ENCODE results near the gene HOXB5.

The HOXB5 gene

GRCh38 chr17:48546137-48546923, 47.2 kb downstream of the HOXB5 start:
- ATAC-seq = no peak
- no peak for TF ChIP-seq GLIS3 (CRISPR knock-in tag; IDR thresholded peaks at IDR 0.05)
- no peak for TF ChIP-seq PATZ1 (CRISPR knock-in tag; IDR thresholded peaks at IDR 0.05; ENCODE audit: borderline replicate concordance)
- no peak for TF ChIP-seq ISL1 (CRISPR knock-in tag; IDR thresholded peaks at IDR 0.05)
- TF ChIP-seq ZC3H10 (CRISPR knock-in tag; IDR thresholded peaks at IDR 0.05) = no peak
- no peak for TF ChIP-seq ZFP30 (CRISPR knock-in tag; IDR thresholded peaks at IDR 0.05)
- no peak for TF ChIP-seq RARB (CRISPR knock-in tag; IDR thresholded peaks at IDR 0.05)
- TF ChIP-seq, protein P1, sequence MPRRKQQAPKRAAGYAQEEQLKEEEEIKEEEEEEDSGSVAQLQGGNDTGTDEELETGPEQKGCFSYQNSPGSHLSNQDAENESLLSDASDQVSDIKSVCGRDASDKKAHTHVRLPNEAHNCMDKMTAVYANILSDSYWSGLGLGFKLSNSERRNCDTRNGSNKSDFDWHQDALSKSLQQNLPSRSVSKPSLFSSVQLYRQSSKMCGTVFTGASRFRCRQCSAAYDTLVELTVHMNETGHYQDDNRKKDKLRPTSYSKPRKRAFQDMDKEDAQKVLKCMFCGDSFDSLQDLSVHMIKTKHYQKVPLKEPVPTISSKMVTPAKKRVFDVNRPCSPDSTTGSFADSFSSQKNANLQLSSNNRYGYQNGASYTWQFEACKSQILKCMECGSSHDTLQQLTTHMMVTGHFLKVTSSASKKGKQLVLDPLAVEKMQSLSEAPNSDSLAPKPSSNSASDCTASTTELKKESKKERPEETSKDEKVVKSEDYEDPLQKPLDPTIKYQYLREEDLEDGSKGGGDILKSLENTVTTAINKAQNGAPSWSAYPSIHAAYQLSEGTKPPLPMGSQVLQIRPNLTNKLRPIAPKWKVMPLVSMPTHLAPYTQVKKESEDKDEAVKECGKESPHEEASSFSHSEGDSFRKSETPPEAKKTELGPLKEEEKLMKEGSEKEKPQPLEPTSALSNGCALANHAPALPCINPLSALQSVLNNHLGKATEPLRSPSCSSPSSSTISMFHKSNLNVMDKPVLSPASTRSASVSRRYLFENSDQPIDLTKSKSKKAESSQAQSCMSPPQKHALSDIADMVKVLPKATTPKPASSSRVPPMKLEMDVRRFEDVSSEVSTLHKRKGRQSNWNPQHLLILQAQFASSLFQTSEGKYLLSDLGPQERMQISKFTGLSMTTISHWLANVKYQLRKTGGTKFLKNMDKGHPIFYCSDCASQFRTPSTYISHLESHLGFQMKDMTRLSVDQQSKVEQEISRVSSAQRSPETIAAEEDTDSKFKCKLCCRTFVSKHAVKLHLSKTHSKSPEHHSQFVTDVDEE (CRISPR knock-in tag; IDR thresholded peaks at IDR 0.05) = no peak
- TF ChIP-seq BACH2 (CRISPR knock-in tag; IDR thresholded peaks at IDR 0.05; ENCODE audit: borderline replicate concordance) = no peak
- TF ChIP-seq, protein P2, sequence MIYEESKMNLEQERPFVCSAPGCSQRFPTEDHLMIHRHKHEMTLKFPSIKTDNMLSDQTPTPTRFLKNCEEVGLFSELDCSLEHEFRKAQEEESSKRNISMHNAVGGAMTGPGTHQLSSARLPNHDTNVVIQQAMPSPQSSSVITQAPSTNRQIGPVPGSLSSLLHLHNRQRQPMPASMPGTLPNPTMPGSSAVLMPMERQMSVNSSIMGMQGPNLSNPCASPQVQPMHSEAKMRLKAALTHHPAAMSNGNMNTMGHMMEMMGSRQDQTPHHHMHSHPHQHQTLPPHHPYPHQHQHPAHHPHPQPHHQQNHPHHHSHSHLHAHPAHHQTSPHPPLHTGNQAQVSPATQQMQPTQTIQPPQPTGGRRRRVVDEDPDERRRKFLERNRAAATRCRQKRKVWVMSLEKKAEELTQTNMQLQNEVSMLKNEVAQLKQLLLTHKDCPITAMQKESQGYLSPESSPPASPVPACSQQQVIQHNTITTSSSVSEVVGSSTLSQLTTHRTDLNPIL (CRISPR knock-in tag; IDR thresholded peaks at IDR 0.05; ENCODE audit: low read depth) = no peak
- TF ChIP-seq ZFP3 (CRISPR knock-in tag; IDR thresholded peaks at IDR 0.05) = no peak
- TF ChIP-seq TCF4 (CRISPR knock-in tag; IDR thresholded peaks at IDR 0.05; ENCODE audit: borderline replicate concordance) = no peak
- TF ChIP-seq OSR1 (CRISPR knock-in tag; IDR thresholded peaks at IDR 0.05) = no peak
- no peak for TF ChIP-seq PPARA (CRISPR knock-in tag; IDR thresholded peaks at IDR 0.05; ENCODE audit: borderline replicate concordance)
- no peak for TF ChIP-seq SNAI2 (CRISPR knock-in tag; IDR thresholded peaks at IDR 0.05)
- no peak for TF ChIP-seq ZNF8 (CRISPR knock-in tag; IDR thresholded peaks at IDR 0.05)

DNA sequence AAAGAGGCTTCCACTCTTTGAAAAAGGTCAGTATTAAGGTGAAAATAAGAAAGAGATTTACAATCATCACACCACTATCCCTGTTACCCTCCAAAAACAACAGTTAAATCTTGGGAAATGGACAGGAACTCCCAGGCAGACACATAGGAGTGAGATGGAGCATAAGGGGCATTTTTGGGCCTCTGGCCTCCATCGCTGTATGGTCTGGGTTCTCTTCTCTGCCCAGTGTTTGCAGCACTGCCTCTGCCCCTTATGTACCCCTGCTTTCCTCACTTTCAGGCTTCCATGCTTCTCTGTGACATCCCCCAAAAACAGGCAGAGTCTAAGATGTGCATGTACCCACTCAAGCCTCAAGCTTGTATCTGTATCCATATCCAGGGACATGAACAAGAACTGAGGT, 48.0 kb downstream of the HOXB5 start:
- no peak for ATAC-seq
- TF ChIP-seq ARNTL (CRISPR knock-in tag; IDR thresholded peaks at IDR 0.05; ENCODE audit: borderline replicate concordance, low read depth) (no peak), ZC3H10 (CRISPR knock-in tag; IDR thresholded peaks at IDR 0.05) (no peak)

DNA sequence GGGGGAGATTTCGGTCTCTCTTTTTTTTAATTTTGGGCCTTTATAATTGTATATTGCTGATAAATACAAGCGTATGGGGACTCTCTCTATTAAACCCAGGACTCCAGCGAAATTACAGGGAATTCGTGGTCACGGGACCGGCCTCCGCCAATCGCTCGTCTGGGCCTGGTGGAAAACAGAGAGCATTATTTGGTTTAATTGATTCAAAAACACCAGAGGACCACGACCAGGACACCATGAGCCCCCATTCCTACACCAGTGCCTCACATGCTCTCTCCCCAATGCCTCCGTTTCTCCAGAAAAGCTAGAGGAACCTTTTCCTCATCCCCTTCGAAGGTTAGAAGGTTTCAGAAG, 48.6 kb downstream of the HOXB5 start, which contains the start of gene HOXB2:
Gene HOXB2, minus strand, starts transcription at position 88 of the 354 bp plus-strand sequence. CDS start 198 bp downstream, outside the sequence.
- TF ChIP-seq TCF4 (CRISPR knock-in tag; IDR thresholded peaks at IDR 0.05; ENCODE audit: borderline replicate concordance) = no peak
- no peak for TF ChIP-seq BACH2 (CRISPR knock-in tag; IDR thresholded peaks at IDR 0.05; ENCODE audit: borderline replicate concordance)
- no peak for TF ChIP-seq ZC3H10 (CRISPR knock-in tag; IDR thresholded peaks at IDR 0.05)
- TF ChIP-seq OSR1 (CRISPR knock-in tag; IDR thresholded peaks at IDR 0.05) = no peak
- TF ChIP-seq, protein P1 (CRISPR knock-in tag; IDR thresholded peaks at IDR 0.05) = no peak
- TF ChIP-seq PATZ1 (CRISPR knock-in tag; IDR thresholded peaks at IDR 0.05; ENCODE audit: borderline replicate concordance) = no peak
- TF ChIP-seq, protein P2 (CRISPR knock-in tag; IDR thresholded peaks at IDR 0.05; ENCODE audit: low read depth) = no peak
- no peak for TF ChIP-seq ZFP30 (CRISPR knock-in tag; IDR thresholded peaks at IDR 0.05)
- TF ChIP-seq POU6F1 (CRISPR knock-in tag; IDR thresholded peaks at IDR 0.05; ENCODE audit: borderline replicate concordance, low read depth) = no peak
- TF ChIP-seq CSDC2 (CRISPR knock-in tag; IDR thresholded peaks at IDR 0.05) = no peak
- TF ChIP-seq GLIS3 (CRISPR knock-in tag; IDR thresholded peaks at IDR 0.05) = no peak
- TF ChIP-seq ZNF565 (CRISPR knock-in tag; conservative IDR thresholded peaks at IDR 0.05; ENCODE audit: low read depth) = no peak
- TF ChIP-seq CSRNP3 (CRISPR knock-in tag; IDR thresholded peaks at IDR 0.05) = no peak
- TF ChIP-seq ESRRG (CRISPR knock-in tag; IDR thresholded peaks at IDR 0.05) = no peak
- ATAC-seq = no peak
